ENCODE data around the gene RTN1. TPM values are rescaled to one million over a fixed set of nuclear protein-coding genes. Genes with fewer than 3 reads are reported as not detected.

The RTN1 gene
- total RNA-seq, 4 donors from 2014 or later, result 5.0 to 7.0 (median 5.7) TPM

- TF ChIP-seq CTCF (IDR thresholded peaks at IDR 0.05) (peak in 5 of 6 experiments; percentile 43 to 91 (median 85)), POLR2A (IDR thresholded peaks at IDR 0.05) (no peak)
- DNase-seq, result peak; percentile 81 to 95 (median 90)
- Histone ChIP-seq H3K27ac (no peak within 1 kb of the TSS), H3K36me3 (no peaks in the 10 kb centered on the region), H3K27me3 (no peaks in the 10 kb centered on the region), H3K4me1 (peaks cover 0 to 6% (median 3%) of the 10 kb centered on the region in 4 donors), H3K4me3 (peak within 1 kb of the TSS; percentile 45 to 68 (median 54)), H3K9me3 (no peaks in the 10 kb centered on the region)
Measured at GRCh38 chr14:59576332-59577294, 294.0 kb downstream of the RTN1 start, which contains the start of gene CCDC175. Gene CCDC175 (minus strand): TSS chr14:59576812. CDS start chr14:59576775, 37 bp downstream.

GRCh38 chr14:59570122-59570521 is 300.5 kb downstream of the RTN1 start:
- Histone ChIP-seq H3K27me3 (no peaks in the 10 kb centered on the region), H3K27ac (no peak overlapping the region), H3K36me3 (no peaks in the 10 kb centered on the region), H3K4me3 (no peak overlapping the region), H3K9me3 (no peaks in the 10 kb centered on the region), H3K4me1 (peaks cover 0 to 9% (median 0%) of the 10 kb centered on the region in 4 donors)
- DNase-seq, result no peak
- no peak for TF ChIP-seq POLR2A (IDR thresholded peaks at IDR 0.05)
- peak in 3 of 6 experiments; percentile 37 to 52 (median 52) for TF ChIP-seq CTCF (IDR thresholded peaks at IDR 0.05)

GRCh38 chr14:59566725-59567124 is 303.9 kb downstream of the RTN1 start:
- Histone ChIP-seq H3K9me3 (no peaks in the 10 kb centered on the region), H3K4me1 (peaks cover 0 to 10% (median 0%) of the 10 kb centered on the region in 4 donors), H3K27ac (no peak overlapping the region), H3K36me3 (no peaks in the 10 kb centered on the region), H3K4me3 (no peak overlapping the region), H3K27me3 (no peaks in the 10 kb centered on the region)
- no peak for TF ChIP-seq CTCF (IDR thresholded peaks at IDR 0.05)
- TF ChIP-seq POLR2A (IDR thresholded peaks at IDR 0.05), result no peak
- DNase-seq, result no peak

DNA sequence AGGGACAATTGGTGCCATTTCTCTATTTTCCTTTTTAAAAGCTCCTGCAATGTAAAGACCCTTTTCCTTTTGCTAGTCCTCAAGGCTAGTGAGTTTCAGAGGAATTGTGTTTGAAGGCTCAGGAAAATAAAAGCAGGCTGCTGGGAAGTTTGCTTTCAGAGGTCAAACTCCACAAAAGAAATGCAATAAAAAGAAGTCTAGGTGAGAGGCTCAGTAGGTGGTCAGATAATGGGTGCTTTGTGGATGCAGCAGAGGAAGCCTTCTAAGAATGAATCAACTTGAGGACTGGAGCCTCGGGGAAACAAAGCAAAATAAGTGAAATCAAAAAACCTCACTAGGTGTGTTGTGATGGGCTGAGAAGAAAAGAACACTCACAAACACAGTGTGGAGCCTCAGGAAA is 304.3 kb downstream of the RTN1 start:
- H3K27ac ChIP-seq, result peak overlapping the region in 1 of 4 donors; percentile 9
- no peaks in the 10 kb centered on the region for H3K9me3 ChIP-seq
- peaks cover 0 to 10% (median 0%) of the 10 kb centered on the region in 4 donors for H3K4me1 ChIP-seq
- H3K36me3 ChIP-seq, result no peaks in the 10 kb centered on the region
- no peak for TF ChIP-seq CTCF (IDR thresholded peaks at IDR 0.05)
- no peak for TF ChIP-seq POLR2A (IDR thresholded peaks at IDR 0.05)
- no peak overlapping the region for H3K4me3 ChIP-seq
- H3K27me3 ChIP-seq, result no peaks in the 10 kb centered on the region
- DNase-seq, result no peak

DNA sequence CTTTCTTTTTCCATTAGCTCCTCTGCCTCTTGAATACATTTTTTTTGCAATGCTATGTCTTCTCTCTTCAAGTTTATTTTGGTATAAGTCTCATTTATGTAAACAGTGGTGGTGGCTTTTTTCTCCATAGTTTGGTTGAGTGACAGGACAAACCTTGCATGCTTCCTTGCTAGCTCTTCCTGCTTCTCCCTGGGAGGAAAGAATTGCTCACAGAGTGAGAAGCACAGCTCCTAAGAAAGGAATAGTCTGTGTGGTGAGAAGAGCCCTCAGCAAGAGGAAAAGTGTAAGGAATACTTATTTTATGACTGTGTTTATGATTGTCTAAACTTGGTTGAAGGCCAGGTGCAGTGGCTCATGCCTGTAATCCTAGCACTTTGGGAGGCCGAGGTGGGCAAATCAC is 305.5 kb downstream of the RTN1 start:
- TF ChIP-seq CTCF (IDR thresholded peaks at IDR 0.05), result no peak
- no peak for TF ChIP-seq POLR2A (IDR thresholded peaks at IDR 0.05)
- no peaks in the 10 kb centered on the region for H3K27me3 ChIP-seq
- H3K9me3 ChIP-seq, result no peaks in the 10 kb centered on the region
- no peak for DNase-seq
- H3K36me3 ChIP-seq, result no peaks in the 10 kb centered on the region
- H3K4me3 ChIP-seq, result no peak overlapping the region
- peak overlapping the region in 1 of 4 donors; percentile 9 for H3K27ac ChIP-seq
- peaks cover 0 to 10% (median 0%) of the 10 kb centered on the region in 4 donors for H3K4me1 ChIP-seq

Measured in Peyer's patch (tissue), 4 donors.